Gastrocnemius medialis (tissue), 4 donors: Measurements from ENCODE around the gene SART3.

Experiments
- CTCF ChIP-seq, 5 experiments: fragments of 450-650 bp in 3 of 5; fragments of 200-600 bp in 2 of 5; sonication (generic) in 2 of 5; IDR thresholded peaks in 4 of 5; conservative IDR thresholded peaks in 1 of 5; 1 replicate in 4 of 5; 2 replicates in 1 of 5; pipeline ENCODE4 v1.5.1; 2016 to 2019; ENCODE audit warnings: antibody characterized with exemption in 5 of 5, mild to moderate bottlenecking in 3 of 5, moderate library complexity in 3 of 5
- POLR2A ChIP-seq, 2 donors: fragments of 450-650 bp; IDR thresholded peaks; one replicate each; pipeline ENCODE4 v1.6.1; 2017; ENCODE audit warnings: antibody characterized with exemption in 2 of 2, mild to moderate bottlenecking in 2 of 2, moderate library complexity in 2 of 2

DNA sequence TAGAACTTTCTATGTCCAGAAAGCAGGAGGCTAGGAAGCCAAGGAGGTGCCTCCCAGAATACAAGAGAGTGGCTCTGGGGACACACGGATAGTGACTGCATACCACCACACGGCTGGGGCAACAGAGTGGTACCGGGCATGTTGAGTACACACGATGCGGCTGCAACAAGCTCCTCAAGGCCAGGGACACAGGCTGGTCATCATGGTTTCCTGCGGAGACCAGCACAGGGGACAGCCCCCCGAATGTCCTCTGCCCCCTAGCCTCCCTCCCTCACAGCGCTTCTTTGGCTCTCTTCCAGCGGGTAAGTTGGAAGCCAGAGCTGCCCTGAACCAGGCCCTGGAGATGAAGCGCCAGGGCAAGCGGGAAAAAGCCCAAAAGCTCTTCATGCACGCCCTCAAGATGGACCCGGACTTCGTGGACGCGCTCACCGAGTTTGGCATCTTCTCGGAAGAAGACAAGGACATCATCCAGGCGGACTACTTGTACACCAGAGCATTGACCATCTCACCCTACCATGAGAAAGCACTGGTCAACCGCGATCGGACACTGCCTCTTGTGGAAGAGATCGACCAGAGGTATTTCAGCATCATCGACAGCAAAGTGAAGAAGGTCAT is 42.8 kb downstream of the SART3 start:
- TF ChIP-seq CTCF (IDR thresholded peaks at IDR 0.05 in 4 of 5, conservative IDR thresholded peaks at IDR 0.05 in 1 of 5) (no peak), POLR2A (IDR thresholded peaks at IDR 0.05) (no peak)
